Brain microvascular endothelial cell (primary cell): ENCODE measurements around the gene CSMD2.
"Not testable (repeated sequence)": the region's sequence is repeated elsewhere in the genome, so short reads cannot be mapped to it uniquely, and the experiment has no call there.

Source experiments
- DNase-seq: peaks from one replicate; pipeline ENCODE4 v3.0.0-alpha.2; 2020
- H3K27ac ChIP-seq: fragments of 250-450 bp; sonication (Bioruptor Pico); 2 replicates; pipeline ENCODE4 v1.5.1; 2020; ENCODE audit warnings: mild to moderate bottlenecking, moderate library complexity
- H3K27me3 ChIP-seq: fragments of 250-450 bp; sonication (Bioruptor Pico); replicated peaks from 2 replicates; pipeline ENCODE4 v1.5.1; 2020; ENCODE audit warnings: mild to moderate bottlenecking
- H3K36me3 ChIP-seq: fragments of 250-450 bp; sonication (Bioruptor Pico); replicated peaks from 2 replicates; pipeline ENCODE4 v1.5.1; 2020; ENCODE audit warnings: mild to moderate bottlenecking
- H3K4me3 ChIP-seq: 2 replicates; pipeline ENCODE4 v1.5.1; 2011; ENCODE audit warnings: low read depth, mild to moderate bottlenecking, control low read depth, low read length, moderate library complexity
- in situ Hi-C: cut with HindIII; loops from 2 replicates; pipeline ENCODE4 v1.10.0; 2017; ENCODE audit warnings: low sequenced_read_pairs, low pct_ligation_motif_present
- TF ChIP-seq, protein P1 (sequence below): IDR thresholded peaks from 2 replicates; pipeline ENCODE4 v1.5.1; 2011; ENCODE audit warnings: low read depth, mild to moderate bottlenecking, moderate library complexity, low read length, control low read depth, inconsistent platforms; ENCODE audit errors: missing control alignments

Gene CSMD2

GRCh38 chr1:34113887-34114286 lies 51.1 kb downstream of the CSMD2 start:
- H3K36me3 ChIP-seq, result no peaks in the 10 kb centered on the region
- H3K27ac ChIP-seq, result no peak overlapping the region
- no peaks in the 10 kb centered on the region for H3K27me3 ChIP-seq
- in situ Hi-C loops, result no loop called here
- H3K4me3 ChIP-seq, result no peak overlapping the region
- TF ChIP-seq, protein P1, sequence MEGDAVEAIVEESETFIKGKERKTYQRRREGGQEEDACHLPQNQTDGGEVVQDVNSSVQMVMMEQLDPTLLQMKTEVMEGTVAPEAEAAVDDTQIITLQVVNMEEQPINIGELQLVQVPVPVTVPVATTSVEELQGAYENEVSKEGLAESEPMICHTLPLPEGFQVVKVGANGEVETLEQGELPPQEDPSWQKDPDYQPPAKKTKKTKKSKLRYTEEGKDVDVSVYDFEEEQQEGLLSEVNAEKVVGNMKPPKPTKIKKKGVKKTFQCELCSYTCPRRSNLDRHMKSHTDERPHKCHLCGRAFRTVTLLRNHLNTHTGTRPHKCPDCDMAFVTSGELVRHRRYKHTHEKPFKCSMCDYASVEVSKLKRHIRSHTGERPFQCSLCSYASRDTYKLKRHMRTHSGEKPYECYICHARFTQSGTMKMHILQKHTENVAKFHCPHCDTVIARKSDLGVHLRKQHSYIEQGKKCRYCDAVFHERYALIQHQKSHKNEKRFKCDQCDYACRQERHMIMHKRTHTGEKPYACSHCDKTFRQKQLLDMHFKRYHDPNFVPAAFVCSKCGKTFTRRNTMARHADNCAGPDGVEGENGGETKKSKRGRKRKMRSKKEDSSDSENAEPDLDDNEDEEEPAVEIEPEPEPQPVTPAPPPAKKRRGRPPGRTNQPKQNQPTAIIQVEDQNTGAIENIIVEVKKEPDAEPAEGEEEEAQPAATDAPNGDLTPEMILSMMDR, result peak; percentile 8
- DNase-seq, result peak; percentile 1

- TF ChIP-seq, protein P1, result no peak
- Histone ChIP-seq H3K36me3 (no peaks in the 10 kb centered on the region), H3K27me3 (no peaks in the 10 kb centered on the region), H3K4me3 (no peak overlapping the region), H3K27ac (no peak overlapping the region)
- in situ Hi-C loops, result no loop called here
- no peak for DNase-seq
These were observed 51.7 kb downstream of the CSMD2 start for GRCh38 chr1:34113362-34113761.

DNA sequence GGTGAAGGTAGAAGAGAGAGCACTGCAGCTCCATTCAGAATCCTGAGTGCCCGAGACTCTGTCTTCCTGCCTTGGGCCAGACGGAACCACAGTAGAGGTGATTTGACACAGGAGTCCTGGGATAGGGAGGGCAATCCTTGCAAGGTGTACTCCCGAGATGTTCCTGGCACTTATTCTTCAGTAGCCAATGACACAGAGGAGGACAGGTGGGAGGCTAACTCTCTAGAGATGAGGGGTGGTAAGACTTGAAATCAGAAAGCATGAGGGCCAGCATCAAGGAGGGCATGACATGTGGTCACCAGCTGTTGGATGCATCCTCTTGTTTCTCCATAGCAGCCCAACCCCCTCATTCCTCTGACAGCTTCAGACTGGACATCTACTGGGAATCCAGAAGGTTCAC lies 56.3 kb downstream of the CSMD2 start:
- no peak overlapping the region for H3K4me3 ChIP-seq
- H3K27ac ChIP-seq, result no peak overlapping the region
- DNase-seq, result no peak
- no peaks in the 10 kb centered on the region for H3K27me3 ChIP-seq
- H3K36me3 ChIP-seq, result no peaks in the 10 kb centered on the region
- TF ChIP-seq, protein P1, result no peak
- in situ Hi-C loops, result no loop called here

GRCh38 chr1:34108269-34108668 lies 56.8 kb downstream of the CSMD2 start:
- no peak for DNase-seq
- TF ChIP-seq, protein P1, result no peak
- no peak overlapping the region for H3K27ac ChIP-seq
- in situ Hi-C loops, result no loop called here
- H3K4me3 ChIP-seq, result no peak overlapping the region
- no peaks in the 10 kb centered on the region for H3K27me3 ChIP-seq
- H3K36me3 ChIP-seq, result no peaks in the 10 kb centered on the region

DNA sequence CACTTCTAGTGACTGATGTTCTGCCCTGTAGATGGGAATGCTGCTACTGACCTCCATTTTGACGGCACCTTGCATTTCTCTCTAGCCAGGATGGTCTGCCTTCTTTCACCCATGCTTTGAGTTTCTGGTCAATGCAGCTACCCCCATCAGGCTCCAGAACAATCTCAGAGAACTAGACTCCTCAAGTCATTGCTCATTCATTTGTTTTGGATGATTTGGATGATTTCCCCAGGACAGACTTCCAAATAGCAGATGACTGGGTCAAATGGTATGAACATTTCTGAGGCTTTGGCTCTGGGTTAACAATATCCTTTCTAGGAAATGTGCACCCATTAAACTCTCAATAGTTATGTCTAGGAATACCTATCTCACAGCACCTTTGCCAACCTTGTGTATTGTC lies 63.9 kb downstream of the CSMD2 start:
- in situ Hi-C loops, result no loop called here
- H3K36me3 ChIP-seq, result no peaks in the 10 kb centered on the region
- no peak overlapping the region for H3K27ac ChIP-seq
- no peak overlapping the region for H3K4me3 ChIP-seq
- no peaks in the 10 kb centered on the region for H3K27me3 ChIP-seq
- no peak for DNase-seq
- TF ChIP-seq, protein P1, result no peak

GRCh38 chr1:34100332-34100731 lies 64.7 kb downstream of the CSMD2 start:
- no peak for DNase-seq
- in situ Hi-C loops, result no loop called here
- no peak overlapping the region for H3K4me3 ChIP-seq
- TF ChIP-seq, protein P1, result no peak
- no peaks in the 10 kb centered on the region for H3K36me3 ChIP-seq
- no peak overlapping the region for H3K27ac ChIP-seq
- H3K27me3 ChIP-seq, result no peaks in the 10 kb centered on the region

- H3K27ac ChIP-seq, H3K4me3 ChIP-seq, DNase-seq, H3K36me3 ChIP-seq, in situ Hi-C loops, H3K27me3 ChIP-seq: not testable (repeated sequence)
These were observed 72.6 kb downstream of the CSMD2 start for GRCh38 chr1:34092399-34092798.
